IMR-90 (cell line): Measurements from ENCODE around the gene FNBP1. TPM values are rescaled to one million over a fixed set of nuclear protein-coding genes. Genes with fewer than 3 reads are reported as not detected.

Experiments
- ATAC-seq: fragments of 200-7000 bp; cut with Tn5 transposase; 2 replicates; pipeline ENCODE4 v1.9.1; 2020; ENCODE audit warnings: low read depth, mild to moderate bottlenecking, moderate library complexity
- BruUV-seq: library from RNA; stranded (reverse); fragments of 400-500 nt; replicated peaks from 2 replicates; lab custom pipeline; 2021; lab: Mats Ljungman, UMichigan
- CTCF ChIA-PET: fragments of 300-600 bp; formaldehyde crosslinking; extraction: SDS; loops from one replicate; lab custom pipeline; 2021; ENCODE audit warnings: antibody characterized with exemption; lab: Yijun Ruan, JAX
- POLR2A ChIA-PET: fragments of 300-600 bp; sonication (Branson Sonifier 250); formaldehyde crosslinking; loops from one replicate; lab custom pipeline; 2022; ENCODE audit warnings: antibody characterized with exemption; ENCODE audit not compliant: unreplicated experiment; lab: Charles Lee
- DNase-seq: peaks from one replicate; pipeline ENCODE4 v3.0.0; 2013
- H2AFZ ChIP-seq: replicated peaks from 2 replicates; pipeline ENCODE3; 2013; ENCODE audit warnings: low read length, mild to moderate bottlenecking; ENCODE audit not compliant: poor library complexity
- H2AK5ac ChIP-seq: 2 replicates; pipeline ENCODE4 v1.6.1; 2013; ENCODE audit warnings: low read depth, low read length, inconsistent platforms
- H2AK9ac ChIP-seq: replicated peaks from 2 replicates; pipeline ENCODE3; 2013; ENCODE audit warnings: mild to moderate bottlenecking, low read depth, low read length, moderate library complexity; ENCODE audit not compliant: poor library complexity
- H2BK120ac ChIP-seq: 2 replicates; pipeline ENCODE4 v1.6.1; 2013; ENCODE audit warnings: low read depth, low read length, inconsistent platforms
- H2BK15ac ChIP-seq: 3 replicates; pipeline ENCODE4 v1.6.1; 2013; ENCODE audit warnings: low read depth, low read length, inconsistent platforms
- H2BK20ac ChIP-seq: 2 replicates; pipeline ENCODE4 v1.6.1; 2013; ENCODE audit warnings: low read depth, mild to moderate bottlenecking, inconsistent platforms, low read length, moderate library complexity
- H2BK5ac ChIP-seq: 2 replicates; pipeline ENCODE4 v1.6.1; 2013; ENCODE audit warnings: mild to moderate bottlenecking, low read depth, low read length, inconsistent platforms; ENCODE audit not compliant: poor library complexity, severe bottlenecking
- H3K14ac ChIP-seq: replicated peaks from 2 replicates; pipeline ENCODE4 v1.6.1; 2013; ENCODE audit warnings: low read depth, low read length, inconsistent platforms
- H3K18ac ChIP-seq: 2 replicates; pipeline ENCODE4 v1.6.1; 2013; ENCODE audit warnings: low read depth, low read length, control low read depth
- H3K23ac ChIP-seq: 2 replicates; pipeline ENCODE4 v1.6.1; 2013; ENCODE audit warnings: low read depth, low read length, inconsistent platforms
- H3K27ac ChIP-seq: 2 replicates; pipeline ENCODE4 v1.5.1; 2013; ENCODE audit warnings: mild to moderate bottlenecking, control low read depth, low read length; ENCODE audit not compliant: insufficient read depth
- H3K27me3 ChIP-seq: 2 replicates; pipeline ENCODE4 v1.6.1; 2013; ENCODE audit warnings: low read length; ENCODE audit not compliant: control insufficient read depth, insufficient read depth
- H3K36me3 ChIP-seq: 2 replicates; pipeline ENCODE4 v1.6.1; 2013; ENCODE audit warnings: low read length, mixed read lengths; ENCODE audit not compliant: control insufficient read depth, insufficient read depth
- H3K4ac ChIP-seq: 2 replicates; pipeline ENCODE4 v1.6.1; 2013; ENCODE audit warnings: low read depth, low read length, inconsistent platforms
- H3K4me1 ChIP-seq: 2 replicates; pipeline ENCODE4 v1.6.1; 2013; ENCODE audit warnings: low read length, mixed read lengths; ENCODE audit not compliant: control insufficient read depth, insufficient read depth
- H3K4me2 ChIP-seq: 2 replicates; pipeline ENCODE4 v1.6.1; 2013; ENCODE audit warnings: low read depth, mild to moderate bottlenecking, control low read depth, low read length, moderate library complexity
- H3K4me3 ChIP-seq: 2 replicates; pipeline ENCODE4 v1.5.1; 2013; ENCODE audit warnings: low read depth, mild to moderate bottlenecking, control low read depth, low read length, moderate library complexity; ENCODE audit not compliant: insufficient read depth
- H3K56ac ChIP-seq: 2 replicates; pipeline ENCODE4 v1.6.1; 2013; ENCODE audit warnings: low read length, inconsistent platforms; ENCODE audit not compliant: insufficient read depth; ENCODE audit errors: extremely low read depth
- H3K79me1 ChIP-seq, 2 experiments: 2 replicates each; pipeline ENCODE4 v1.6.1; 2013; ENCODE audit warnings: low read length in 2 of 2, inconsistent platforms in 1 of 2, low read depth in 1 of 2
- H3K9ac ChIP-seq: 2 replicates; pipeline ENCODE4 v1.6.1; 2013; ENCODE audit warnings: low read depth, low read length, control low read depth
- H3K9me1 ChIP-seq: 2 replicates; pipeline ENCODE4 v1.6.1; 2013; ENCODE audit warnings: low read length, inconsistent platforms; ENCODE audit not compliant: insufficient read depth
- H3K9me3 ChIP-seq: 2 replicates; pipeline ENCODE4 v1.6.1; 2013; ENCODE audit warnings: low read length; ENCODE audit not compliant: control insufficient read depth, insufficient read depth
- H4K20me1 ChIP-seq: 2 replicates; pipeline ENCODE4 v1.6.1; 2013; ENCODE audit warnings: low read length, inconsistent platforms; ENCODE audit not compliant: insufficient read depth
- H4K5ac ChIP-seq: 2 replicates; pipeline ENCODE4 v1.6.1; 2013; ENCODE audit warnings: mild to moderate bottlenecking, low read depth, low read length, control low read depth
- H4K8ac ChIP-seq, 2 experiments: 2 replicates each; pipeline ENCODE4 v1.6.1; 2013; ENCODE audit warnings: low read depth in 2 of 2, low read length in 2 of 2, control low read depth in 1 of 2, inconsistent platforms in 1 of 2
- H4K91ac ChIP-seq: 2 replicates; pipeline ENCODE4 v1.6.1; 2013; ENCODE audit warnings: low read depth, low read length, inconsistent platforms; ENCODE audit not compliant: insufficient read depth
- FOS ChIP-seq: fragments of 150-350 bp; IDR thresholded peaks from 2 replicates; pipeline ENCODE4 v1.6.1; 2016; ENCODE audit warnings: low read depth, low read length
- RAD21 ChIP-seq: IDR thresholded peaks from 2 replicates; pipeline ENCODE4 v1.6.1; 2012; ENCODE audit warnings: low read length, improper control_type of control experiment
- WGBS, 2 experiments: methylation state at CpG; one replicate each; pipeline versions ENCODE4 v1.1.5 to v1.1.7; 2013; ENCODE audit warnings: missing lambda C conversion rate in 2 of 2; ENCODE audit not compliant: insufficient read length in 1 of 2; ENCODE audit errors: extremely low coverage in 2 of 2; 5-methylcytosine and 5-hydroxymethylcytosine counted together
- dilution Hi-C: fragments of 300-500 bp; cut with HindIII; formaldehyde crosslinking; loops from one replicate; pipeline ENCODE4 v1.14.3; 2018; ENCODE audit warnings: low sequenced_read_pairs; ENCODE audit not compliant: unreplicated experiment
- in situ Hi-C: fragments of 300-500 bp; cut with MboI; formaldehyde crosslinking; loops from 3 replicates; pipeline ENCODE4 v1.14.3; 2019; ENCODE audit warnings: low sequenced_read_pairs, inconsistent platforms, mixed read lengths
- intact Hi-C: fragments of 100-400 bp; cut with micrococcal nuclease; formaldehyde crosslinking; loops from 2 replicates; pipeline ENCODE4 v1.10.0; 2022
- polyA plus RNA-seq, 3 experiments: library from polyadenylated mRNA; depleted of rRNA; stranded (reverse); fragments of >200 nt; gene quantifications; 2 replicates each; pipeline ENCODE4 v1.2.3, GENCODE V29; 2012; ENCODE audit warnings: low replicate concordance in 1 of 3
- total RNA-seq: library from RNA; depleted of rRNA; stranded (reverse); fragments of >200 nt; gene quantifications from 2 replicates; pipeline ENCODE4 v1.2.3, GENCODE V29; 2012
- TF ChIP-seq, protein P1 (sequence below): conservative IDR thresholded peaks from 2 replicates; pipeline ENCODE4 v1.5.1; 2012; ENCODE audit warnings: mild to moderate bottlenecking, low read depth, low read length, improper control_type of control experiment

FNBP1 gene
- total and polyA plus RNA-seq, 2 of the 4 experiments (the other 2 are of a cell fraction), result 10.3 to 15.4 TPM

DNA sequence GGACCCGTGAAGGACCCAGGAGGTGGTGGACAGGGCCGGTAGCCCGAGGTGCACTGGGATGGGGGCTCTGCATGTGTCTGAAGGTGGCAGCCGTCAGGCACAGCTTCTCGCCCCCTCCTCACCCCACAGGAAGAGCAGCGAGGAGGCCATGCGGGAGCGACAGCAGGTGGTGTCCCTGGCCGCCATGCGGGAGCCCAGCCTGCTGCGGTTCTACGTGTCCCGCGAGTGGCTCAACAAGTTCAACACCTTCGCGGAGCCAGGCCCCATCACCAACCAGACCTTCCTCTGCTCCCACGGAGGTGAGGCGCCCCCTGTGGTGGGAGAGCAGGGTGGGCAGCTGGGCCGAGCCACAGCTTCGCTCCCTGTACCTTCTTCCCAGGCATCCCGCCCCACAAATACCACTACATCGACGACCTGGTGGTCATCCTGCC is 167.8 kb downstream of the FNBP1 start:
- BruUV-seq, result no TSS peak

More for the DNA sequence above, 167.8 kb downstream of the FNBP1 start:
- POLR2A ChIA-PET, result no interaction called here
- Histone ChIP-seq H3K4me1 (no peaks in the 10 kb centered on the region), H3K4me3 (no peak overlapping the region), H4K8ac (no peak overlapping the region), H2BK120ac (no peak overlapping the region), H4K91ac (no peak overlapping the region), H2BK20ac (no peak overlapping the region), H3K9me1 (peaks cover 3% of the 10 kb centered on the region; the same call in 1 of the 2 replicates), H3K14ac (no peak overlapping the region), H3K56ac (no peak overlapping the region), H3K18ac (no peak overlapping the region), H2BK5ac (no peak overlapping the region), H3K27me3 (no peaks in the 10 kb centered on the region), H3K4ac (no peak overlapping the region), H3K9me3 (no peaks in the 10 kb centered on the region), H4K20me1 (no peaks in the 10 kb centered on the region), H3K36me3 (peaks cover 40% of the 10 kb centered on the region), H3K4me2 (no peak overlapping the region), H2AK5ac (no peak overlapping the region), H3K9ac (no peak overlapping the region), H2AFZ (no peak overlapping the region), H3K27ac (no peak overlapping the region), H3K79me1 (no peaks in the 10 kb centered on the region), H2BK15ac (no peak overlapping the region), H4K5ac (no peak overlapping the region), H2AK9ac (peak overlapping the region; percentile 42), H3K23ac (no peak overlapping the region)
- in situ Hi-C loops (loop anchor here (25.0 kb wide), 1 partner anchor 187 kb away; the partner anchor contains the start of gene GPR107), dilution Hi-C loops (no loop called here), intact Hi-C loops (no loop called here)
- DNase-seq (no peak), ATAC-seq (no peak)
- no CpG with 5 or more reads among the region's 23 CpGs for WGBS, 2 experiments
- no peak for TF ChIP-seq FOS
- TF ChIP-seq, protein P1, sequence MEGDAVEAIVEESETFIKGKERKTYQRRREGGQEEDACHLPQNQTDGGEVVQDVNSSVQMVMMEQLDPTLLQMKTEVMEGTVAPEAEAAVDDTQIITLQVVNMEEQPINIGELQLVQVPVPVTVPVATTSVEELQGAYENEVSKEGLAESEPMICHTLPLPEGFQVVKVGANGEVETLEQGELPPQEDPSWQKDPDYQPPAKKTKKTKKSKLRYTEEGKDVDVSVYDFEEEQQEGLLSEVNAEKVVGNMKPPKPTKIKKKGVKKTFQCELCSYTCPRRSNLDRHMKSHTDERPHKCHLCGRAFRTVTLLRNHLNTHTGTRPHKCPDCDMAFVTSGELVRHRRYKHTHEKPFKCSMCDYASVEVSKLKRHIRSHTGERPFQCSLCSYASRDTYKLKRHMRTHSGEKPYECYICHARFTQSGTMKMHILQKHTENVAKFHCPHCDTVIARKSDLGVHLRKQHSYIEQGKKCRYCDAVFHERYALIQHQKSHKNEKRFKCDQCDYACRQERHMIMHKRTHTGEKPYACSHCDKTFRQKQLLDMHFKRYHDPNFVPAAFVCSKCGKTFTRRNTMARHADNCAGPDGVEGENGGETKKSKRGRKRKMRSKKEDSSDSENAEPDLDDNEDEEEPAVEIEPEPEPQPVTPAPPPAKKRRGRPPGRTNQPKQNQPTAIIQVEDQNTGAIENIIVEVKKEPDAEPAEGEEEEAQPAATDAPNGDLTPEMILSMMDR, result 0 out of 2 replicates have a peak, but pooled peaks have one; percentile 7
- TF ChIP-seq RAD21, result peak; percentile 2; the same call in 1 of the 2 replicates
- CTCF ChIA-PET, result no interaction called here
